Neural progenitor cell (in vitro differentiated cells): ENCODE data around the gene FCER2.

Source experiments
- EZH2 ChIP-seq: fragments of 200-600 bp; sonication (generic); IDR thresholded peaks from 2 replicates; pipeline ENCODE4 v1.6.1; 2017; ENCODE audit warnings: antibody characterized with exemption, mild to moderate bottlenecking, moderate library complexity
- TF ChIP-seq, protein P1 (sequence below): fragments of 200-600 bp; sonication (generic); IDR thresholded peaks from 2 replicates; pipeline ENCODE4 v1.5.1; 2017; ENCODE audit warnings: antibody characterized with exemption, mild to moderate bottlenecking

DNA sequence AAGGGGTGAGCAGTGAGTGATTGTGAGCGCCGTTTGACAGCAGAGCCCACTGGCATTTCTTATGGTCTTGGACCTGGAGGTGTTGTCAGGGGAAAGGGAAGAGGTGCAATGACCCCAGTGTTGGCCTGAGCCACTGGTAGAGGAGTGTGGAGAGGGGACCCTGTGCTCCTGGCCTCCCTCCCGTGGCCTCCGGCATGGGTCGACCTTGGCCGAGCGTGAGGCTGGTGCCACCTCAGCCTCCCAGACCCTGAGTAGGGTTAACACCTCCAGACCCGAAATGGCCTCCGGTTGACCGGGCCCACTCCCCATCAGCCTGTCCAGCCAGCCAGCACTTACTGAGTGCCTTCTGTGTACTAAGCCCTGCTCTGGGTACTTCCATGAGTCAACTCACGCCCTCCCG is 14.8 kb downstream of the FCER2 start:
- TF ChIP-seq, protein P1, sequence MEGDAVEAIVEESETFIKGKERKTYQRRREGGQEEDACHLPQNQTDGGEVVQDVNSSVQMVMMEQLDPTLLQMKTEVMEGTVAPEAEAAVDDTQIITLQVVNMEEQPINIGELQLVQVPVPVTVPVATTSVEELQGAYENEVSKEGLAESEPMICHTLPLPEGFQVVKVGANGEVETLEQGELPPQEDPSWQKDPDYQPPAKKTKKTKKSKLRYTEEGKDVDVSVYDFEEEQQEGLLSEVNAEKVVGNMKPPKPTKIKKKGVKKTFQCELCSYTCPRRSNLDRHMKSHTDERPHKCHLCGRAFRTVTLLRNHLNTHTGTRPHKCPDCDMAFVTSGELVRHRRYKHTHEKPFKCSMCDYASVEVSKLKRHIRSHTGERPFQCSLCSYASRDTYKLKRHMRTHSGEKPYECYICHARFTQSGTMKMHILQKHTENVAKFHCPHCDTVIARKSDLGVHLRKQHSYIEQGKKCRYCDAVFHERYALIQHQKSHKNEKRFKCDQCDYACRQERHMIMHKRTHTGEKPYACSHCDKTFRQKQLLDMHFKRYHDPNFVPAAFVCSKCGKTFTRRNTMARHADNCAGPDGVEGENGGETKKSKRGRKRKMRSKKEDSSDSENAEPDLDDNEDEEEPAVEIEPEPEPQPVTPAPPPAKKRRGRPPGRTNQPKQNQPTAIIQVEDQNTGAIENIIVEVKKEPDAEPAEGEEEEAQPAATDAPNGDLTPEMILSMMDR = no peak
- no peak for TF ChIP-seq EZH2
